Panc1 (cell line): ENCODE data around the gene NCKAP5L. TPM values are rescaled to one million over a fixed set of nuclear protein-coding genes. Genes with fewer than 3 reads are reported as not detected.

Experiments used
- ATAC-seq: fragments of 200-7000 bp; cut with Tn5 transposase; 2 replicates; pipeline ENCODE4 v1.9.1; 2020; ENCODE audit warnings: mild to moderate bottlenecking, moderate library complexity
- BruUV-seq: library from RNA; stranded (reverse); fragments of 400-500 nt; replicated peaks from 2 replicates; lab custom pipeline; 2021; lab: Mats Ljungman, UMichigan
- CTCF ChIA-PET: fragments of 300-600 bp; sonication (Branson Sonifier 250); formaldehyde crosslinking; loops from one replicate; lab custom pipeline; 2022; ENCODE audit warnings: antibody characterized with exemption; lab: Charles Lee
- POLR2A ChIA-PET: fragments of 300-600 bp; sonication (Branson Sonifier 250); formaldehyde crosslinking; loops from one replicate; lab custom pipeline; 2022; ENCODE audit warnings: antibody characterized with exemption; lab: Charles Lee
- DNase-seq: peaks from one replicate; pipeline ENCODE4 v3.0.0-alpha.2; 2010; ENCODE audit warnings: low read depth, low spot score
- H3K27ac ChIP-seq: 2 replicates; pipeline ENCODE4 v1.5.1; 2011; ENCODE audit warnings: mild to moderate bottlenecking, low read length, inconsistent platforms
- H3K27me3 ChIP-seq: fragments of 200-500 bp; sonication (Bioruptor generic); 2 replicates; pipeline ENCODE4 v1.6.0; 2014; ENCODE audit warnings: low read length, inconsistent platforms; ENCODE audit not compliant: control insufficient read depth, insufficient read depth
- H3K36me3 ChIP-seq: fragments of 200-500 bp; sonication (Bioruptor generic); 2 replicates; pipeline ENCODE4 v1.5.1; 2014; ENCODE audit warnings: inconsistent platforms, mild to moderate bottlenecking, low read length, moderate library complexity; ENCODE audit not compliant: control insufficient read depth, insufficient read depth
- H3K4me1 ChIP-seq: 2 replicates; pipeline ENCODE4 v1.5.1; 2011; ENCODE audit warnings: inconsistent platforms, mild to moderate bottlenecking, low read length, moderate library complexity; ENCODE audit not compliant: control insufficient read depth, insufficient read depth
- H3K4me3 ChIP-seq, 2 experiments: 2 replicates each; pipeline ENCODE4 v1.5.1; 2011 to 2012; ENCODE audit warnings: low read depth in 2 of 2, low read length in 2 of 2, mild to moderate bottlenecking in 2 of 2, inconsistent platforms in 1 of 2, moderate library complexity in 1 of 2
- H3K9me3 ChIP-seq: fragments of 200-500 bp; sonication (Bioruptor generic); 2 replicates; pipeline ENCODE4 v1.5.1; 2014; ENCODE audit warnings: low read depth, mild to moderate bottlenecking, inconsistent platforms, low read length, moderate library complexity; ENCODE audit not compliant: control insufficient read depth, insufficient read depth
- POLR2AphosphoS5 ChIP-seq: IDR thresholded peaks from 2 replicates; pipeline ENCODE4 v1.6.1; 2012; ENCODE audit warnings: mild to moderate bottlenecking, low read depth, low read length, moderate library complexity
- SIN3A ChIP-seq: IDR thresholded peaks from 2 replicates; pipeline ENCODE4 v1.6.1; 2012; ENCODE audit warnings: low read depth, mild to moderate bottlenecking, low read length, moderate library complexity, borderline replicate concordance; ENCODE audit not compliant: insufficient read depth
- TCF7L2 ChIP-seq: IDR thresholded peaks from 2 replicates; pipeline ENCODE4 v1.6.1; 2011; ENCODE audit warnings: mild to moderate bottlenecking, low read depth, low read length, inconsistent platforms
- in situ Hi-C: cut with HindIII; loops from 2 replicates; pipeline ENCODE4 v1.10.0; 2016; ENCODE audit warnings: low sequenced_read_pairs, low pct_unique_long_range_greater_than_20kb
- intact Hi-C: fragments of 100-400 bp; cut with micrococcal nuclease; formaldehyde crosslinking; loops from one replicate; pipeline ENCODE4 v1.10.0; 2022; ENCODE audit not compliant: unreplicated experiment
- total RNA-seq: library from RNA; stranded (reverse); gene quantifications from one replicate; pipeline ENCODE4 v1.2.1, GENCODE V29; 2021; ENCODE audit not compliant: unreplicated experiment
- TF ChIP-seq, protein P1 (sequence below): fragments of 450-650 bp; IDR thresholded peaks from 2 replicates; pipeline ENCODE4 v1.5.1; 2017; ENCODE audit warnings: mild to moderate bottlenecking
- TF ChIP-seq, protein P2 (sequence below), 2 experiments: IDR thresholded peaks; 2 replicates each; pipeline ENCODE4 v1.6.1; 2011 to 2012; ENCODE audit warnings: low read depth in 2 of 2, control low read depth in 1 of 2, low read length in 1 of 2, mild to moderate bottlenecking in 1 of 2, moderate library complexity in 1 of 2; ENCODE audit not compliant: insufficient read depth in 1 of 2

The NCKAP5L gene
- total RNA-seq, 1 experiment from 2014 or later: 17.3 TPM

DNA sequence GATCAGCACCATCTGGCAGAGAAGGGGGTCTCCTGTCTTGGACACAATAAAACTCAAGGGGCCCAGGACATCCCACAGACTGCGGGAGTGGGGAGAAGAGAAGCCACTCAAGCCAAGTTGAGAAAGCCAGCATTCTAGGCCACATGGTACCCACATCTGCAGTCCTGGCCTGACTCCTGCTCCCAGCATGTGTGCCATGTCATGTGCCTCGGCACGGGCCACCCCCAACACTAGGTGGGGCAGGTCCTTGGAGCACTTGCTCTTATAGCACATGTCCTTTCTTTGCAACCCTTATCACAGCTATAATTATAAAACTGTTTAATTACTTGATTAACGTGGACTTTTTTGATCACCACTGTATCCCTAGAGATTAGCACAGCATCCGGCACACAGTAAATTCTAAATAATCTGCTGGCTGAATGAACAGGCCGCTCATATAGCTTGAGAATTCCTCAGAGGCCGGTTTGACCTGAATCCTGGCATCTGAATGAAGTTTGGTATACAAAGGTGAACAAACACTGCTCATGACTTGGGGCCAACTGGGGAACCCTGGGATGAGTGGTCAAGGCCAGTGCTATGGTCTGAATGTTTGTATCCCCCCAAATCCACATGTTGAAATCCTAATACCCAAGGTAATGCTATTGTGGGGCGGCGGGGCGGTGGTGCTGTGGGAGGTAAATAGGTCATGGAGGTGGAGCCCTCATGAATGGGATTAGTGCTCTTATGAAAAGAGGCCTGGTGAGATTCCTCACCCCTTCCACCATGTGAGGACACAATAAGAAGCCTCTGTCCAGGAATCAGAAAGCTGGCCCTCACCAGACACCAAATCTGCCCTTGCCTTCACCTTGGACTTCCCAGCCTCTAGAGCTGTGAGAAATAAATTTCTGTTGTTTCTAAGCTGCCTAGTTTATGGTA, 6.6 kb downstream of the NCKAP5L start:
- no peaks in the 10 kb centered on the region for H3K27me3 ChIP-seq
- H3K36me3 ChIP-seq: no peaks in the 10 kb centered on the region
- intact Hi-C loops (no loop called here), in situ Hi-C loops (no loop called here)
- ChIA-PET POLR2A (interaction anchor here (0.5 kb wide), 1 partner anchor 206 kb away, joined by 3 read pairs; no protein-coding TSS in a partner anchor), CTCF (no interaction called here)
- no peak overlapping the region for H3K27ac ChIP-seq
- TF ChIP-seq, protein P1, sequence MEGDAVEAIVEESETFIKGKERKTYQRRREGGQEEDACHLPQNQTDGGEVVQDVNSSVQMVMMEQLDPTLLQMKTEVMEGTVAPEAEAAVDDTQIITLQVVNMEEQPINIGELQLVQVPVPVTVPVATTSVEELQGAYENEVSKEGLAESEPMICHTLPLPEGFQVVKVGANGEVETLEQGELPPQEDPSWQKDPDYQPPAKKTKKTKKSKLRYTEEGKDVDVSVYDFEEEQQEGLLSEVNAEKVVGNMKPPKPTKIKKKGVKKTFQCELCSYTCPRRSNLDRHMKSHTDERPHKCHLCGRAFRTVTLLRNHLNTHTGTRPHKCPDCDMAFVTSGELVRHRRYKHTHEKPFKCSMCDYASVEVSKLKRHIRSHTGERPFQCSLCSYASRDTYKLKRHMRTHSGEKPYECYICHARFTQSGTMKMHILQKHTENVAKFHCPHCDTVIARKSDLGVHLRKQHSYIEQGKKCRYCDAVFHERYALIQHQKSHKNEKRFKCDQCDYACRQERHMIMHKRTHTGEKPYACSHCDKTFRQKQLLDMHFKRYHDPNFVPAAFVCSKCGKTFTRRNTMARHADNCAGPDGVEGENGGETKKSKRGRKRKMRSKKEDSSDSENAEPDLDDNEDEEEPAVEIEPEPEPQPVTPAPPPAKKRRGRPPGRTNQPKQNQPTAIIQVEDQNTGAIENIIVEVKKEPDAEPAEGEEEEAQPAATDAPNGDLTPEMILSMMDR: no peak
- TF ChIP-seq TCF7L2 (no peak), POLR2AphosphoS5 (no peak), SIN3A (no peak)
- TF ChIP-seq, protein P2, sequence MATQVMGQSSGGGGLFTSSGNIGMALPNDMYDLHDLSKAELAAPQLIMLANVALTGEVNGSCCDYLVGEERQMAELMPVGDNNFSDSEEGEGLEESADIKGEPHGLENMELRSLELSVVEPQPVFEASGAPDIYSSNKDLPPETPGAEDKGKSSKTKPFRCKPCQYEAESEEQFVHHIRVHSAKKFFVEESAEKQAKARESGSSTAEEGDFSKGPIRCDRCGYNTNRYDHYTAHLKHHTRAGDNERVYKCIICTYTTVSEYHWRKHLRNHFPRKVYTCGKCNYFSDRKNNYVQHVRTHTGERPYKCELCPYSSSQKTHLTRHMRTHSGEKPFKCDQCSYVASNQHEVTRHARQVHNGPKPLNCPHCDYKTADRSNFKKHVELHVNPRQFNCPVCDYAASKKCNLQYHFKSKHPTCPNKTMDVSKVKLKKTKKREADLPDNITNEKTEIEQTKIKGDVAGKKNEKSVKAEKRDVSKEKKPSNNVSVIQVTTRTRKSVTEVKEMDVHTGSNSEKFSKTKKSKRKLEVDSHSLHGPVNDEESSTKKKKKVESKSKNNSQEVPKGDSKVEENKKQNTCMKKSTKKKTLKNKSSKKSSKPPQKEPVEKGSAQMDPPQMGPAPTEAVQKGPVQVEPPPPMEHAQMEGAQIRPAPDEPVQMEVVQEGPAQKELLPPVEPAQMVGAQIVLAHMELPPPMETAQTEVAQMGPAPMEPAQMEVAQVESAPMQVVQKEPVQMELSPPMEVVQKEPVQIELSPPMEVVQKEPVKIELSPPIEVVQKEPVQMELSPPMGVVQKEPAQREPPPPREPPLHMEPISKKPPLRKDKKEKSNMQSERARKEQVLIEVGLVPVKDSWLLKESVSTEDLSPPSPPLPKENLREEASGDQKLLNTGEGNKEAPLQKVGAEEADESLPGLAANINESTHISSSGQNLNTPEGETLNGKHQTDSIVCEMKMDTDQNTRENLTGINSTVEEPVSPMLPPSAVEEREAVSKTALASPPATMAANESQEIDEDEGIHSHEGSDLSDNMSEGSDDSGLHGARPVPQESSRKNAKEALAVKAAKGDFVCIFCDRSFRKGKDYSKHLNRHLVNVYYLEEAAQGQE (IDR thresholded peaks at IDR 0.05; ENCODE audit: insufficient read depth in 1 of 2, low read depth in 2 of 2, low read length in 1 of 2): no peak
- no peaks in the 10 kb centered on the region for H3K9me3 ChIP-seq
- BruUV-seq: TSS peak; percentile 4
- DNase-seq (no peak), ATAC-seq (no peak)
- H3K4me1 ChIP-seq: peaks cover 7% of the 10 kb centered on the region; the same call in 1 of the 2 replicates
- no peak overlapping the region for H3K4me3 ChIP-seq

DNA sequence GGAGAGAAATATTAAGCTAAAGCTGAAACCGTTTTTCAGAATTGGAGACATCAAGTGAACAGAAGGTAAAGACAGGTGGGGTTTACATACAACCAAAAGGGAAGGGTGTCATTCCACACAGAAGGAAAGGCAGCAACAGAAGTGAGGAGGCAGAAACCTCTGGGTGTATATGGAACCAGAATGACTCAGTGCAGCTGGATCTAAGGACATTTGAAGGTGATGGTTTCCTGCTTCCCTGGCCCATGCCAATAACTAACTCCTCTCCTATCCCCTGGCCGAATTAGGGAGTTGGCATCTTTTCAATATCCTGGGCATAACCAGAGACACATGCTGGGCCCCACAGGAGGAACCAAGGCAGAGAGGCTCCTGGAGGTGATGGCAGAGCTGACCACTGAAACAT, 8.4 kb downstream of the NCKAP5L start:
- POLR2A ChIA-PET: no interaction called here
- CTCF ChIA-PET: interaction anchor here (0.7 kb wide), 1 partner anchor 79 kb away, joined by 4 read pairs; no protein-coding TSS in a partner anchor
- Histone ChIP-seq H3K36me3 (no peaks in the 10 kb centered on the region), H3K4me1 (no peaks in the 10 kb centered on the region), H3K4me3 (no peak overlapping the region), H3K27me3 (no peaks in the 10 kb centered on the region), H3K27ac (no peak overlapping the region), H3K9me3 (no peaks in the 10 kb centered on the region)
- intact Hi-C loops: no loop called here
- BruUV-seq: no TSS peak
- ATAC-seq (no peak), DNase-seq (no peak)
- TF ChIP-seq, protein P2 (IDR thresholded peaks at IDR 0.05; ENCODE audit: insufficient read depth in 1 of 2, low read depth in 2 of 2, low read length in 1 of 2): no peak
- TF ChIP-seq SIN3A (no peak), TCF7L2 (no peak), POLR2AphosphoS5 (no peak)
- TF ChIP-seq, protein P1: no peak
- in situ Hi-C loops: no loop called here
